ENCODE data around the gene SYNPO2.

GRCh38 chr4:118923891-118924290 lies 35.2 kb downstream of the SYNPO2 start:
- no peak for TF ChIP-seq CTCF (conservative IDR thresholded peaks at IDR 0.05 in 1 of 2, IDR thresholded peaks at IDR 0.05 in 1 of 2; ENCODE audit: low read depth in 1 of 2, low read length in 2 of 2)
- no peak for TF ChIP-seq EZH2 (IDR thresholded peaks at IDR 0.05; ENCODE audit: low read length, missing control alignments)

All from fibroblast of lung (primary cell).